HepG2 (cell line): ENCODE data around the gene NEGR1. TPM values are rescaled to one million over a fixed set of nuclear protein-coding genes. Genes with fewer than 3 reads are reported as not detected.

Experiments
- ATAC-seq: fragments of 200-7000 bp; cut with Tn5 transposase; 3 replicates; pipeline ENCODE4 v1.9.1; 2020; ENCODE audit warnings: mild to moderate bottlenecking, moderate library complexity
- BruUV-seq: library from RNA; stranded (reverse); fragments of 400-500 nt; replicated peaks from 2 replicates; lab custom pipeline; 2021; lab: Mats Ljungman, UMichigan
- CTCF ChIA-PET: fragments of 300-600 bp; formaldehyde crosslinking; extraction: SDS; loops from one replicate; lab custom pipeline; 2021; ENCODE audit warnings: low total read pairs, inconsistent platforms, low intra/inter-chr PET ratio; lab: Yijun Ruan, JAX
- POLR2A ChIA-PET: fragments of 350-600 bp; sonication (Branson Sonifier 250); formaldehyde crosslinking; loops from one replicate; lab custom pipeline; 2020; ENCODE audit warnings: antibody characterized with exemption, inconsistent platforms; lab: Yijun Ruan, JAX
- DNase-seq: peaks from one replicate; pipeline ENCODE4 v3.0.0-alpha.2; 2015; ENCODE audit warnings: low spot score
- FAIRE-seq: peaks from 3 replicates; lab custom pipeline; 2011; peaks lifted over from hg19 to GRCh38; lab: Jason Lieb, UNC
- H2AFZ ChIP-seq: one replicate; pipeline ENCODE4 v1.6.1; 2011; ENCODE audit warnings: low read length, inconsistent platforms
- H3K27ac ChIP-seq: fragments of 300-600 bp; 3 replicates; pipeline ENCODE4 v1.8.0; 2011; ENCODE audit warnings: mixed run types, mild to moderate bottlenecking, mixed read lengths, low read length, inconsistent platforms; ENCODE audit not compliant: insufficient read depth; ENCODE audit errors: extremely low read length
- H3K27me3 ChIP-seq, 2 experiments: fragments of 200-600 bp in 1 of 2; 2 replicates in 1 of 2; 3 replicates in 1 of 2; pipeline versions ENCODE4 v1.6.0 to v1.8.0; 2011; ENCODE audit warnings: low read length in 2 of 2, mild to moderate bottlenecking in 2 of 2, moderate library complexity in 2 of 2, inconsistent platforms in 1 of 2; ENCODE audit not compliant: insufficient read depth in 2 of 2, control insufficient read depth in 1 of 2
- H3K36me3 ChIP-seq, 2 experiments: fragments of 200-600 bp in 1 of 2; replicated peaks in 1 of 2; 2 replicates in 1 of 2; 3 replicates in 1 of 2; pipeline versions ENCODE4 v1.5.1 to v1.8.0; 2011; ENCODE audit warnings: low read length in 2 of 2, inconsistent platforms in 1 of 2; ENCODE audit not compliant: insufficient read depth in 2 of 2, control insufficient read depth in 1 of 2
- H3K4me1 ChIP-seq: 2 replicates; pipeline ENCODE4 v1.5.1; 2012; ENCODE audit warnings: low read length, inconsistent platforms; ENCODE audit not compliant: insufficient read depth
- H3K4me2 ChIP-seq: 2 replicates; pipeline ENCODE4 v1.6.0; 2011; ENCODE audit warnings: low read depth, low read length, inconsistent platforms
- H3K4me3 ChIP-seq, 3 experiments: fragments of 200-600 bp in 1 of 3; sonication (generic), shearing (Covaris generic) in 1 of 3; replicated peaks in 1 of 3; 2 replicates each; pipeline ENCODE4 v1.5.1; 2011 to 2016; ENCODE audit warnings: low read length in 3 of 3, inconsistent platforms in 2 of 3, low read depth in 2 of 3, mild to moderate bottlenecking in 2 of 3, control low read depth in 1 of 3, mixed read lengths in 1 of 3; ENCODE audit not compliant: insufficient read depth in 1 of 3
- H3K79me2 ChIP-seq: one replicate; pipeline ENCODE4 v1.6.1; 2011; ENCODE audit warnings: low read length, inconsistent platforms; ENCODE audit not compliant: insufficient read depth
- H3K9ac ChIP-seq: 2 replicates; pipeline ENCODE4 v1.6.0; 2011; ENCODE audit warnings: mild to moderate bottlenecking, low read depth, low read length, inconsistent platforms; ENCODE audit not compliant: insufficient read depth
- H3K9me3 ChIP-seq: 2 replicates; pipeline ENCODE4 v1.5.1; 2012; ENCODE audit warnings: mild to moderate bottlenecking, low read length
- H4K20me1 ChIP-seq: 2 replicates; pipeline ENCODE4 v1.6.0; 2011; ENCODE audit warnings: inconsistent platforms, mild to moderate bottlenecking, low read length, moderate library complexity; ENCODE audit not compliant: insufficient read depth
- AKAP8 ChIP-seq: sonication (generic); formaldehyde crosslinking; IDR thresholded peaks from 2 replicates; pipeline ENCODE4 v1.5.1; 2020; ENCODE audit warnings: mild to moderate bottlenecking, missing genetic modification reagents
- DNMT1 ChIP-seq: sonication (generic); formaldehyde crosslinking; IDR thresholded peaks from 2 replicates; pipeline ENCODE4 v1.5.1; 2020; ENCODE audit warnings: mild to moderate bottlenecking, missing genetic modification reagents
- ESRRA ChIP-seq: sonication (generic); formaldehyde crosslinking; IDR thresholded peaks from 2 replicates; pipeline ENCODE4 v1.5.1; 2020; ENCODE audit warnings: mild to moderate bottlenecking, low read depth, missing genetic modification reagents
- FOXA1 ChIP-seq, 2 experiments: fragments of 450-650 bp in 1 of 2; sonication (generic) in 1 of 2; formaldehyde crosslinking in 1 of 2; IDR thresholded peaks; 2 replicates each; pipeline versions ENCODE4 v1.4.0 to v1.6.1; 2016 to 2020; ENCODE audit warnings: missing genetic modification reagents in 1 of 2
- FOXP1 ChIP-seq, 2 experiments: fragments of 450-650 bp in 1 of 2; IDR thresholded peaks; 2 replicates each; pipeline ENCODE4 v1.6.1; 2017 to 2018; ENCODE audit warnings: antibody characterized with exemption in 1 of 2
- IKZF4 ChIP-seq: sonication (generic); formaldehyde crosslinking; IDR thresholded peaks from 2 replicates; pipeline ENCODE4 v1.5.1; 2020; ENCODE audit warnings: borderline replicate concordance, mild to moderate bottlenecking, low read depth, missing genetic modification reagents; ENCODE audit errors: not compliant biosample characterization
- JUN ChIP-seq: sonication (generic); formaldehyde crosslinking; IDR thresholded peaks from 2 replicates; pipeline ENCODE4 v1.4.0; 2020; ENCODE audit warnings: mild to moderate bottlenecking, missing genetic modification reagents
- LCORL ChIP-seq, 2 experiments: fragments of 450-650 bp in 1 of 2; sonication (generic) in 1 of 2; formaldehyde crosslinking in 1 of 2; IDR thresholded peaks; 2 replicates each; pipeline versions ENCODE4 v1.5.0 to v1.6.1; 2017 to 2020; ENCODE audit warnings: antibody characterized with exemption in 1 of 2, missing genetic modification reagents in 1 of 2
- PAX8 ChIP-seq: sonication (generic); formaldehyde crosslinking; IDR thresholded peaks from 2 replicates; pipeline ENCODE4 v1.8.0; 2022; ENCODE audit warnings: mild to moderate bottlenecking, missing genetic modification reagents, borderline replicate concordance
- SKI ChIP-seq: fragments of 450-650 bp; IDR thresholded peaks from one replicate; pipeline ENCODE4 v1.6.1; 2018; ENCODE audit warnings: mild to moderate bottlenecking; ENCODE audit not compliant: partially characterized antibody
- SMYD3 ChIP-seq: sonication (generic); formaldehyde crosslinking; IDR thresholded peaks from 2 replicates; pipeline ENCODE4 v1.8.1; 2023; ENCODE audit warnings: mild to moderate bottlenecking, missing genetic modification reagents
- ZNF331 ChIP-seq: sonication (generic); formaldehyde crosslinking; IDR thresholded peaks from 2 replicates; pipeline ENCODE4 v1.4.0; 2020; ENCODE audit warnings: missing genetic modification reagents
- ZNF432 ChIP-seq: sonication (generic); formaldehyde crosslinking; IDR thresholded peaks from 2 replicates; pipeline ENCODE4 v1.5.0; 2020; ENCODE audit warnings: missing genetic modification reagents, mild to moderate bottlenecking, borderline replicate concordance
- ZNF501 ChIP-seq: sonication (generic); formaldehyde crosslinking; IDR thresholded peaks from 2 replicates; pipeline ENCODE4 v1.5.1; 2020; ENCODE audit warnings: mild to moderate bottlenecking, moderate library complexity, missing genetic modification reagents
- ZNF556 ChIP-seq: sonication (generic); formaldehyde crosslinking; IDR thresholded peaks from 2 replicates; pipeline ENCODE4 v1.4.0; 2020; ENCODE audit warnings: mild to moderate bottlenecking, missing genetic modification reagents, borderline replicate concordance
- WGBS: methylation state at CpG from one replicate; pipeline ENCODE4 v1.1.6; 2017; ENCODE audit warnings: low lambda C conversion rate; 5-methylcytosine and 5-hydroxymethylcytosine counted together
- in situ Hi-C: cut with HindIII; loops from 2 replicates; pipeline ENCODE4 v1.10.0; 2017; ENCODE audit warnings: low pct_unique_long_range_greater_than_20kb; ENCODE audit not compliant: extremely low pct_ligation_motif_present
- intact Hi-C: fragments of 100-400 bp; cut with micrococcal nuclease; formaldehyde crosslinking; loops from one replicate; pipeline ENCODE4 v1.10.0; 2022; ENCODE audit not compliant: unreplicated experiment
- polyA plus RNA-seq, 8 experiments: library from polyadenylated mRNA; depleted of rRNA in 3 of 8; stranded (reverse) in 7 of 8; unstranded in 1 of 8; fragments of >200 nt; fragmentation: Illumina TruSeq in 4 of 8; extraction: Trizol in 4 of 8; gene quantifications; 2 replicates each; pipeline versions ENCODE4 v1.2.1 to v1.2.3, GENCODE V29; 2011 to 2016; ENCODE audit warnings: low read depth in 4 of 8, missing spikeins in 1 of 8, mixed read lengths in 1 of 8; ENCODE audit not compliant: insufficient read depth in 1 of 8
- total RNA-seq, 5 experiments: library from RNA; depleted of rRNA; stranded (reverse); fragments of >200 nt; fragmentation: Illumina TruSeq; extraction: Trizol; gene quantifications; 2 replicates each; pipeline ENCODE4 v1.2.3, GENCODE V29; 2016; ENCODE audit warnings: low read depth in 1 of 5
- TF ChIP-seq, protein P1 (sequence below): sonication (generic); formaldehyde crosslinking; IDR thresholded peaks from 2 replicates; pipeline ENCODE4 v1.5.1; 2020; ENCODE audit warnings: missing genetic modification reagents, mild to moderate bottlenecking, borderline replicate concordance

NEGR1 gene
- total and polyA plus RNA-seq, 2 of the 13 experiments (the other 11 are each of a cell fraction or from before 2014, with no cell fraction given), result not detected

DNA sequence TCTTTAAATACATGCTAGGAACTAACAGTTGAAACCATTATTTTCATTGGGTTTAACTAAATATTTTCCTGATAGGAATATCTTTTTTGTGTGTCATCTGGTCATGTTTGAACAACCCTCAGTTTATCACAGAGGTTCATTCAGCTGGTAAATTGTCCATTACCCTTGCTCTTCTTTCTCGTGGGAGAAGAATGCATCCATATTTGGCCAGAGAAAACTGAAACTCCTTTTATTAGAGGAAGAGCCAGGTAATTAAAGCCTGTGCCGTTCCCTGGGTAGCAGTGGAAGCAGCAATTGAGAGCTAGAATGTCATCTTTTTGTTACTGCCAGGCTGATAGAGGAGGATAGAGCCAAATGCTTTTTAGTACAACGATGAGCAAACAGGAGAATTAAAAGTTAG is 614.3 kb downstream of the NEGR1 start:
- ChIA-PET CTCF (no interaction called here), POLR2A (no interaction called here)
- H3K9ac ChIP-seq, result no peak overlapping the region
- BruUV-seq, result no TSS peak
- no peaks in the 10 kb centered on the region for H3K36me3 ChIP-seq
- in situ Hi-C loops, result no loop called here
- H3K4me3 ChIP-seq, result no peak overlapping the region
- FAIRE-seq, result no peak
- no peak for DNase-seq
- intact Hi-C loops, result no loop called here
- no peaks in the 10 kb centered on the region for H3K4me1 ChIP-seq
- no peaks in the 10 kb centered on the region for H3K79me2 ChIP-seq
- no peak for ATAC-seq
- no peaks in the 10 kb centered on the region for H4K20me1 ChIP-seq
- H3K9me3 ChIP-seq, result peaks cover 14% of the 10 kb centered on the region
- H3K27ac ChIP-seq, result no peak overlapping the region
- no peak overlapping the region for H3K4me2 ChIP-seq
- no peak overlapping the region for H2AFZ ChIP-seq
- H3K27me3 ChIP-seq, result no peaks in the 10 kb centered on the region
- TF ChIP-seq SMYD3 (CRISPR knock-in tag), result no peak
- TF ChIP-seq PAX8 (CRISPR knock-in tag), result no peak
- TF ChIP-seq ZNF556 (CRISPR knock-in tag), result no peak
- no peak for TF ChIP-seq FOXP1 (IDR thresholded peaks at IDR 0.05)
- TF ChIP-seq FOXP1 (CRISPR knock-in tag; IDR thresholded peaks at IDR 0.05), result no peak
- TF ChIP-seq, protein P1, sequence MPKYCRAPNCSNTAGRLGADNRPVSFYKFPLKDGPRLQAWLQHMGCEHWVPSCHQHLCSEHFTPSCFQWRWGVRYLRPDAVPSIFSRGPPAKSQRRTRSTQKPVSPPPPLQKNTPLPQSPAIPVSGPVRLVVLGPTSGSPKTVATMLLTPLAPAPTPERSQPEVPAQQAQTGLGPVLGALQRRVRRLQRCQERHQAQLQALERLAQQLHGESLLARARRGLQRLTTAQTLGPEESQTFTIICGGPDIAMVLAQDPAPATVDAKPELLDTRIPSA (CRISPR knock-in tag), result no peak
- no peak for TF ChIP-seq IKZF4 (CRISPR knock-in tag)
- no peak for TF ChIP-seq AKAP8 (CRISPR knock-in tag)
- TF ChIP-seq JUN (CRISPR knock-in tag), result no peak
- no peak for TF ChIP-seq FOXA1 (IDR thresholded peaks at IDR 0.05)
- no peak for TF ChIP-seq FOXA1 (CRISPR knock-in tag; IDR thresholded peaks at IDR 0.05)
- TF ChIP-seq DNMT1, result no peak
- no peak for TF ChIP-seq ZNF432 (CRISPR knock-in tag)
- no peak for TF ChIP-seq ZNF331
- no peak for TF ChIP-seq ZNF501 (CRISPR knock-in tag)
- no peak for TF ChIP-seq ESRRA (CRISPR knock-in tag)
- TF ChIP-seq SKI, result no peak
- TF ChIP-seq LCORL (IDR thresholded peaks at IDR 0.05), result no peak
- TF ChIP-seq LCORL (CRISPR knock-in tag; IDR thresholded peaks at IDR 0.05), result no peak
- 1% methylated on average over 3 of the region's 3 CpGs for WGBS
